Measurements from ENCODE around the gene MAPK4.

MAPK4 gene

GRCh38 chr18:50662775-50663383, 103.0 kb downstream of the MAPK4 start:
- Histone ChIP-seq H3K27ac (ENCODE audit: low read depth, low read length) (no peak overlapping the region), H3K27me3 (ENCODE audit: insufficient read depth, low read length) (no peaks in the 10 kb centered on the region), H3K4me3 (ENCODE audit: low read depth, low read length) (no peak overlapping the region), H3K4me1 (ENCODE audit: control insufficient read depth, insufficient read depth, low read length, unreplicated experiment) (no peaks in the 10 kb centered on the region), H2AFZ (ENCODE audit: low read length, unreplicated experiment) (no peak overlapping the region), H3K36me3 (ENCODE audit: insufficient read depth, low read length) (no peaks in the 10 kb centered on the region), H3K79me2 (ENCODE audit: control insufficient read depth, insufficient read depth, low read length, unreplicated experiment) (no peaks in the 10 kb centered on the region)

- no peaks in the 10 kb centered on the region for H3K79me2 ChIP-seq (ENCODE audit: control insufficient read depth, insufficient read depth, low read length, unreplicated experiment)
- no peak overlapping the region for H2AFZ ChIP-seq (ENCODE audit: low read length, unreplicated experiment)
- no peaks in the 10 kb centered on the region for H3K36me3 ChIP-seq (ENCODE audit: insufficient read depth, low read length)
- H3K4me1 ChIP-seq (ENCODE audit: control insufficient read depth, insufficient read depth, low read length, unreplicated experiment): no peaks in the 10 kb centered on the region
- no peaks in the 10 kb centered on the region for H3K27me3 ChIP-seq (ENCODE audit: insufficient read depth, low read length)
- H3K4me3 ChIP-seq (ENCODE audit: low read depth, low read length): no peak overlapping the region
- H3K27ac ChIP-seq (ENCODE audit: low read depth, low read length): no peak overlapping the region
These were observed 103.9 kb downstream of the MAPK4 start for GRCh38 chr18:50663626-50664441.

- Histone ChIP-seq H3K4me3 (ENCODE audit: low read depth, low read length) (no peak overlapping the region), H3K27me3 (ENCODE audit: insufficient read depth, low read length) (no peaks in the 10 kb centered on the region), H3K36me3 (ENCODE audit: insufficient read depth, low read length) (no peaks in the 10 kb centered on the region), H2AFZ (ENCODE audit: low read length, unreplicated experiment) (no peak overlapping the region), H3K27ac (ENCODE audit: low read depth, low read length) (no peak overlapping the region), H3K4me1 (ENCODE audit: control insufficient read depth, insufficient read depth, low read length, unreplicated experiment) (no peaks in the 10 kb centered on the region), H3K79me2 (ENCODE audit: control insufficient read depth, insufficient read depth, low read length, unreplicated experiment) (no peaks in the 10 kb centered on the region)
These were observed 105.1 kb downstream of the MAPK4 start for GRCh38 chr18:50665015-50665414.

GRCh38 chr18:50665519-50665918, 105.6 kb downstream of the MAPK4 start:
- Histone ChIP-seq H3K4me1 (ENCODE audit: control insufficient read depth, insufficient read depth, low read length, unreplicated experiment) (no peaks in the 10 kb centered on the region), H3K27ac (ENCODE audit: low read depth, low read length) (no peak overlapping the region), H3K27me3 (ENCODE audit: insufficient read depth, low read length) (no peaks in the 10 kb centered on the region), H2AFZ (ENCODE audit: low read length, unreplicated experiment) (no peak overlapping the region), H3K36me3 (ENCODE audit: insufficient read depth, low read length) (no peaks in the 10 kb centered on the region), H3K79me2 (ENCODE audit: control insufficient read depth, insufficient read depth, low read length, unreplicated experiment) (no peaks in the 10 kb centered on the region), H3K4me3 (ENCODE audit: low read depth, low read length) (no peak overlapping the region)

GRCh38 chr18:50666536-50666935, 106.6 kb downstream of the MAPK4 start:
- H3K27ac ChIP-seq (ENCODE audit: low read depth, low read length): no peak overlapping the region
- H2AFZ ChIP-seq (ENCODE audit: low read length, unreplicated experiment): no peak overlapping the region
- no peaks in the 10 kb centered on the region for H3K79me2 ChIP-seq (ENCODE audit: control insufficient read depth, insufficient read depth, low read length, unreplicated experiment)
- no peaks in the 10 kb centered on the region for H3K36me3 ChIP-seq (ENCODE audit: insufficient read depth, low read length)
- no peaks in the 10 kb centered on the region for H3K27me3 ChIP-seq (ENCODE audit: insufficient read depth, low read length)
- no peak overlapping the region for H3K4me3 ChIP-seq (ENCODE audit: low read depth, low read length)
- no peaks in the 10 kb centered on the region for H3K4me1 ChIP-seq (ENCODE audit: control insufficient read depth, insufficient read depth, low read length, unreplicated experiment)

GRCh38 chr18:50671376-50671775, 111.5 kb downstream of the MAPK4 start:
- no peak overlapping the region for H2AFZ ChIP-seq (ENCODE audit: low read length, unreplicated experiment)
- no peaks in the 10 kb centered on the region for H3K4me1 ChIP-seq (ENCODE audit: control insufficient read depth, insufficient read depth, low read length, unreplicated experiment)
- H3K27ac ChIP-seq (ENCODE audit: low read depth, low read length): no peak overlapping the region
- no peak overlapping the region for H3K4me3 ChIP-seq (ENCODE audit: low read depth, low read length)
- H3K79me2 ChIP-seq (ENCODE audit: control insufficient read depth, insufficient read depth, low read length, unreplicated experiment): no peaks in the 10 kb centered on the region
- no peaks in the 10 kb centered on the region for H3K36me3 ChIP-seq (ENCODE audit: insufficient read depth, low read length)
- no peaks in the 10 kb centered on the region for H3K27me3 ChIP-seq (ENCODE audit: insufficient read depth, low read length)

GRCh38 chr18:50674307-50674980, 114.6 kb downstream of the MAPK4 start:
- H3K27ac ChIP-seq (ENCODE audit: low read depth, low read length): no peak overlapping the region
- H2AFZ ChIP-seq (ENCODE audit: low read length, unreplicated experiment): no peak overlapping the region
- no peaks in the 10 kb centered on the region for H3K36me3 ChIP-seq (ENCODE audit: insufficient read depth, low read length)
- no peaks in the 10 kb centered on the region for H3K4me1 ChIP-seq (ENCODE audit: control insufficient read depth, insufficient read depth, low read length, unreplicated experiment)
- no peak overlapping the region for H3K4me3 ChIP-seq (ENCODE audit: low read depth, low read length)
- no peaks in the 10 kb centered on the region for H3K79me2 ChIP-seq (ENCODE audit: control insufficient read depth, insufficient read depth, low read length, unreplicated experiment)
- H3K27me3 ChIP-seq (ENCODE audit: insufficient read depth, low read length): no peaks in the 10 kb centered on the region

- Histone ChIP-seq H3K4me1 (ENCODE audit: control insufficient read depth, insufficient read depth, low read length, unreplicated experiment) (no peaks in the 10 kb centered on the region), H3K79me2 (ENCODE audit: control insufficient read depth, insufficient read depth, low read length, unreplicated experiment) (no peaks in the 10 kb centered on the region), H3K27ac (ENCODE audit: low read depth, low read length) (no peak overlapping the region), H3K27me3 (ENCODE audit: insufficient read depth, low read length) (no peaks in the 10 kb centered on the region), H3K4me3 (ENCODE audit: low read depth, low read length) (no peak overlapping the region), H3K36me3 (ENCODE audit: insufficient read depth, low read length) (no peaks in the 10 kb centered on the region), H2AFZ (ENCODE audit: low read length, unreplicated experiment) (no peak overlapping the region)
These were observed 115.2 kb downstream of the MAPK4 start for GRCh38 chr18:50675043-50675442.

GRCh38 chr18:50678651-50679050, 118.8 kb downstream of the MAPK4 start:
- no peaks in the 10 kb centered on the region for H3K4me1 ChIP-seq (ENCODE audit: control insufficient read depth, insufficient read depth, low read length, unreplicated experiment)
- H2AFZ ChIP-seq (ENCODE audit: low read length, unreplicated experiment): no peak overlapping the region
- 0 out of 2 replicates have a peak, but pooled peaks cover 3% of the 10 kb centered on the region for H3K27me3 ChIP-seq (ENCODE audit: insufficient read depth, low read length)
- no peaks in the 10 kb centered on the region for H3K79me2 ChIP-seq (ENCODE audit: control insufficient read depth, insufficient read depth, low read length, unreplicated experiment)
- H3K36me3 ChIP-seq (ENCODE audit: insufficient read depth, low read length): no peaks in the 10 kb centered on the region
- no peak overlapping the region for H3K27ac ChIP-seq (ENCODE audit: low read depth, low read length)
- H3K4me3 ChIP-seq (ENCODE audit: low read depth, low read length): no peak overlapping the region

- no peaks in the 10 kb centered on the region for H3K36me3 ChIP-seq (ENCODE audit: insufficient read depth, low read length)
- no peak overlapping the region for H2AFZ ChIP-seq (ENCODE audit: low read length, unreplicated experiment)
- H3K4me1 ChIP-seq (ENCODE audit: control insufficient read depth, insufficient read depth, low read length, unreplicated experiment): no peaks in the 10 kb centered on the region
- no peak overlapping the region for H3K4me3 ChIP-seq (ENCODE audit: low read depth, low read length)
- H3K27ac ChIP-seq (ENCODE audit: low read depth, low read length): no peak overlapping the region
- 0 out of 2 replicates have a peak, but pooled peaks cover 3% of the 10 kb centered on the region for H3K27me3 ChIP-seq (ENCODE audit: insufficient read depth, low read length)
- H3K79me2 ChIP-seq (ENCODE audit: control insufficient read depth, insufficient read depth, low read length, unreplicated experiment): no peaks in the 10 kb centered on the region
These were observed 119.2 kb downstream of the MAPK4 start for GRCh38 chr18:50679056-50679455.

Measured in ACC112 (cell line).